K562 (cell line): ENCODE data around the gene ERAS. TPM values are rescaled to one million over a fixed set of nuclear protein-coding genes. Genes with fewer than 3 reads are reported as not detected.
A peak's percentile ranks its signal among the peaks of the same experiment; 100 is the strongest.

Experiments used
- ARID1B ChIP-seq: fragments of 450-650 bp; IDR thresholded peaks from 2 replicates; pipeline ENCODE4 v1.6.1; 2016; ENCODE audit warnings: antibody characterized with exemption, mild to moderate bottlenecking, inconsistent platforms
- BMI1 ChIP-seq: fragments of 150-350 bp; IDR thresholded peaks from 2 replicates; pipeline ENCODE4 v1.6.1; 2014; ENCODE audit warnings: low read length
- E2F4 ChIP-seq: sonication (generic); formaldehyde crosslinking; IDR thresholded peaks from 2 replicates; pipeline ENCODE4 v1.8.0; 2022; ENCODE audit warnings: mild to moderate bottlenecking, low read depth, missing genetic modification reagents
- EGR1 ChIP-seq: fragments of 450-650 bp; conservative IDR thresholded peaks from 2 replicates; pipeline ENCODE4 v1.6.1; 2017; ENCODE audit warnings: mild to moderate bottlenecking
- FOXJ2 ChIP-seq: fragments of 200-800 bp; sonication (Bioruptor generic); IDR thresholded peaks from 2 replicates; pipeline ENCODE4 v1.6.1; 2016; ENCODE audit warnings: missing genetic modification characterization, missing compliant biosample characterization
- FOXP4 ChIP-seq: sonication (generic); formaldehyde crosslinking; IDR thresholded peaks from 2 replicates; pipeline ENCODE4 v1.8.0; 2022; ENCODE audit warnings: mild to moderate bottlenecking, missing genetic modification reagents, borderline replicate concordance
- GABPB2 ChIP-seq: fragments of 250-450 bp; sonication (Bioruptor Pico); conservative IDR thresholded peaks from 2 replicates; pipeline ENCODE4 v1.5.1; 2021; ENCODE audit warnings: mild to moderate bottlenecking
- GATAD2A ChIP-seq: fragments of 450-650 bp; IDR thresholded peaks from 2 replicates; pipeline ENCODE4 v1.6.1; 2017
- GTF2F1 ChIP-seq: IDR thresholded peaks from 2 replicates; pipeline ENCODE4 v1.6.1; 2011; ENCODE audit warnings: low read depth, low read length, improper control_type of control experiment
- HLTF ChIP-seq: fragments of 450-650 bp; IDR thresholded peaks from 2 replicates; pipeline ENCODE4 v1.6.1; 2016
- HOMEZ ChIP-seq: fragments of 250-450 bp; sonication (Bioruptor Pico); IDR thresholded peaks from 2 replicates; pipeline ENCODE4 v1.4.0; 2020; ENCODE audit warnings: mild to moderate bottlenecking, moderate library complexity
- KDM2B ChIP-seq: fragments of 250-450 bp; sonication (Bioruptor Pico); IDR thresholded peaks from 2 replicates; pipeline ENCODE4 v1.8.0; 2021; ENCODE audit warnings: mild to moderate bottlenecking, moderate library complexity
- LARP7 ChIP-seq: fragments of 450-650 bp; IDR thresholded peaks from 2 replicates; pipeline ENCODE4 v1.6.1; 2016
- LCOR ChIP-seq: sonication (generic); formaldehyde crosslinking; IDR thresholded peaks from 2 replicates; pipeline ENCODE4 v1.8.0; 2022; ENCODE audit warnings: mild to moderate bottlenecking, missing genetic modification reagents
- MCM2 ChIP-seq: fragments of 450-650 bp; IDR thresholded peaks from 2 replicates; pipeline ENCODE4 v1.6.1; 2017; ENCODE audit warnings: low read depth, mild to moderate bottlenecking
- MYC ChIP-seq, 2 experiments: fragments of 250-450 bp in 1 of 2; sonication (Bioruptor Pico) in 1 of 2; IDR thresholded peaks; 2 replicates each; pipeline versions ENCODE4 v1.5.1 to v1.6.1; 2012 to 2021; ENCODE audit warnings: low read depth in 2 of 2, borderline replicate concordance in 1 of 2, improper control_type of control experiment in 1 of 2, low read length in 1 of 2, mild to moderate bottlenecking in 1 of 2, moderate library complexity in 1 of 2
- RBM22 ChIP-seq: fragments of 200-400 bp; formaldehyde crosslinking; IDR thresholded peaks from 2 replicates; pipeline ENCODE4 v1.6.1; 2018; ENCODE audit warnings: low read length, low read depth; ENCODE audit not compliant: poor library complexity, severe bottlenecking
- SMC3 ChIP-seq: conservative IDR thresholded peaks from 2 replicates; pipeline ENCODE4 v1.6.1; 2011; ENCODE audit warnings: low read depth, low read length, improper control_type of control experiment; ENCODE audit not compliant: insufficient read depth
- SREBF2 ChIP-seq: sonication (generic); formaldehyde crosslinking; IDR thresholded peaks from 2 replicates; pipeline ENCODE4 v1.4.0; 2020; ENCODE audit warnings: mild to moderate bottlenecking, missing genetic modification reagents
- TAF15 ChIP-seq: fragments of 200-400 bp; formaldehyde crosslinking; IDR thresholded peaks from 2 replicates; pipeline ENCODE4 v1.6.1; 2017; ENCODE audit warnings: mild to moderate bottlenecking, low read depth, low read length, moderate library complexity
- TAF7 ChIP-seq: fragments of 450-650 bp; IDR thresholded peaks from 2 replicates; pipeline ENCODE4 v1.6.1; 2016; ENCODE audit warnings: missing genetic modification characterization, missing compliant biosample characterization
- WHSC1 ChIP-seq: IDR thresholded peaks from one replicate; pipeline ENCODE4 v1.6.1; 2012; ENCODE audit warnings: low read length, control low read depth, inconsistent platforms
- ZBTB17 ChIP-seq: fragments of 450-650 bp; formaldehyde crosslinking; IDR thresholded peaks from 2 replicates; pipeline ENCODE4 v1.4.0; 2020; ENCODE audit warnings: mild to moderate bottlenecking
- ZNF124 ChIP-seq: sonication (generic); formaldehyde crosslinking; IDR thresholded peaks from 2 replicates; pipeline ENCODE4 v1.8.1; 2022; ENCODE audit warnings: missing genetic modification reagents
- ZNF707 ChIP-seq: fragments of 250-450 bp; sonication (Bioruptor Pico); conservative IDR thresholded peaks from 2 replicates; pipeline ENCODE4 v1.8.0; 2022; ENCODE audit warnings: inconsistent platforms, mild to moderate bottlenecking, moderate library complexity
- ZSCAN32 ChIP-seq: fragments of 450-650 bp; formaldehyde crosslinking; IDR thresholded peaks from 2 replicates; pipeline ENCODE4 v1.4.0; 2020; ENCODE audit warnings: mild to moderate bottlenecking, moderate library complexity
- polyA plus RNA-seq, 8 experiments: library from polyadenylated mRNA; depleted of rRNA in 4 of 8; stranded (reverse) in 5 of 8; unstranded in 3 of 8; fragments of >200 nt; fragmentation: Nextera tagmentation in 2 of 8; fragmentation: Illumina TruSeq in 1 of 8; extraction: Ambion mirVana in 2 of 8; extraction: Trizol in 1 of 8; gene quantifications; 2 replicates each; pipeline versions ENCODE4 v1.2.1 to v1.2.3, GENCODE V29; 2011 to 2014; ENCODE audit warnings: inconsistent platforms in 1 of 8, missing spikeins in 1 of 8
- total RNA-seq, 7 experiments: library from RNA; depleted of rRNA in 6 of 7; stranded (reverse); fragments of >200 nt in 6 of 7; fragmentation: Illumina TruSeq in 2 of 7; extraction: Trizol in 2 of 7; gene quantifications; 2 replicates each; pipeline versions ENCODE4 v1.2.1 to v1.2.3, GENCODE V29; 2011 to 2021; ENCODE audit warnings: low replicate concordance in 1 of 7

The ERAS gene
- total and polyA plus RNA-seq, 9 of the 15 experiments (the other 6 are each of a cell fraction or from before 2014, with no cell fraction given): 0.07 to 0.12 TPM; not detected in 7

- TF ChIP-seq MYC (IDR thresholded peaks at IDR 0.05; ENCODE audit: low read depth, low read length): peak; percentile 40; the same call in 1 of the 2 replicates
- TF ChIP-seq MYC (CRISPR knock-in tag; IDR thresholded peaks at IDR 0.05; ENCODE audit: borderline replicate concordance, low read depth): peak; percentile 28; the same call in 1 of the 2 replicates
- no peak for TF ChIP-seq ZSCAN32 (CRISPR knock-in tag)
- TF ChIP-seq ARID1B: peak; percentile 91
- no peak for TF ChIP-seq SMC3
- no peak for TF ChIP-seq EGR1
- 0 out of 2 replicates have a peak, but pooled peaks have one; percentile 29 for TF ChIP-seq E2F4
- TF ChIP-seq HOMEZ: no peak; the same call in 1 of the 2 replicates
- no peak for TF ChIP-seq KDM2B (CRISPR knock-in tag)
- 0 out of 2 replicates have a peak, but pooled peaks have one; percentile 45 for TF ChIP-seq LCOR
- TF ChIP-seq LARP7: peak; percentile 90
- TF ChIP-seq MCM2: no peak
- no peak; the same call in 1 of the 2 replicates for TF ChIP-seq FOXJ2
- TF ChIP-seq GABPB2 (CRISPR knock-in tag): no peak
- peak; percentile 37; the same call in 1 of the 2 replicates for TF ChIP-seq ZBTB17 (CRISPR knock-in tag)
- no peak for TF ChIP-seq FOXP4 (CRISPR knock-in tag)
- TF ChIP-seq ZNF124 (CRISPR knock-in tag): no peak
- no peak for TF ChIP-seq ZNF707 (CRISPR knock-in tag)
- TF ChIP-seq RBM22: no peak
- peak; percentile 78; the same call in 1 of the 2 replicates for TF ChIP-seq HLTF
- no peak for TF ChIP-seq TAF15
- TF ChIP-seq WHSC1: no peak
- TF ChIP-seq BMI1: no peak
- TF ChIP-seq TAF7: no peak
- TF ChIP-seq SREBF2 (CRISPR knock-in tag): 0 out of 2 replicates have a peak, but pooled peaks have one; percentile 44
- TF ChIP-seq GATAD2A: no peak
- TF ChIP-seq GTF2F1: no peak
These were observed 40.6 kb upstream of the ERAS start (continued) for GRCh38 chrX:48785540-48786214.
